MM.1S (cell line): ENCODE data around the gene KRT80.

Experiments
- EZH2 ChIP-seq: fragments of 300-600 bp; sonication (generic); optimal IDR thresholded peaks from 2 replicates; pipeline ENCODE3; 2017; ENCODE audit warnings: low read depth, mild to moderate bottlenecking, antibody characterized with exemption, low read length, mixed read lengths
- EZH2phosphoT487 ChIP-seq: fragments of 300-600 bp; sonication (generic); IDR thresholded peaks from 2 replicates; pipeline ENCODE4 v1.6.1; 2018; ENCODE audit warnings: antibody characterized with exemption, low read length
- TF ChIP-seq, protein P1 (sequence below): fragments of 300-600 bp; sonication (generic); IDR thresholded peaks from 2 replicates; pipeline ENCODE4 v1.5.1; 2016; ENCODE audit warnings: antibody characterized with exemption, low read length, mixed read lengths

DNA sequence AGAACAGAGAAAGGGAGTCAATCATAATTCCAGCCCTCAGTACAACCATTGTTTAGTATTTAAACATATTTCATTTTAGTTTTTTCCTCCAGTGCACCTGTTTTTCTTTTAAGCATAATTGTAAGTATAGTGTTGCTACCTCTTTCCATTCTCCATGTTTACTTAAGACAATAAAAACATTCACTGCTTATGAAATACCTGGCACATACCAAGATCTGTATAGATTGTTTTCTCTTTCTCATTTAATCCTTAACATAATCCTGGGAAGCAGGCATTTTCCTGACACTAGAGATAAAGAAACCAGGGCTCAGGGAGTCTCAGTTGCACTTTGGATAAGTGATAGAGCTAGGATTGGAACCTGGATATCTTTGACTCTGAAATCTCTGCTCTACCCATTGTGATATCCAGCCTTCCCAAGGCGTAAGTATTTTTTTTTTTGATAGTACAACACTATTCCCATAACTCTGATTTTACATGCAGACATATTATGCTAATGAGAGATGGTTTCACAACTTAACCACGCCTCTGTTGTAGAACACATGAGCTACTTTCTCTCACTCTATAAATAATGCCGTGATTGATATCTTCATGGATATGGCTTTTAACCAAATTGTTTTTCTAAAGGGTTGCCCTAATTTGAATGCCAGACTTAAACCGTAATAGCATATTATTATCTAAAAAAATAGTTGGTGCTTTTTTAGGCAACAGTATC is 29.4 kb upstream of the KRT80 start:
- TF ChIP-seq EZH2 = no peak
- TF ChIP-seq, protein P1, sequence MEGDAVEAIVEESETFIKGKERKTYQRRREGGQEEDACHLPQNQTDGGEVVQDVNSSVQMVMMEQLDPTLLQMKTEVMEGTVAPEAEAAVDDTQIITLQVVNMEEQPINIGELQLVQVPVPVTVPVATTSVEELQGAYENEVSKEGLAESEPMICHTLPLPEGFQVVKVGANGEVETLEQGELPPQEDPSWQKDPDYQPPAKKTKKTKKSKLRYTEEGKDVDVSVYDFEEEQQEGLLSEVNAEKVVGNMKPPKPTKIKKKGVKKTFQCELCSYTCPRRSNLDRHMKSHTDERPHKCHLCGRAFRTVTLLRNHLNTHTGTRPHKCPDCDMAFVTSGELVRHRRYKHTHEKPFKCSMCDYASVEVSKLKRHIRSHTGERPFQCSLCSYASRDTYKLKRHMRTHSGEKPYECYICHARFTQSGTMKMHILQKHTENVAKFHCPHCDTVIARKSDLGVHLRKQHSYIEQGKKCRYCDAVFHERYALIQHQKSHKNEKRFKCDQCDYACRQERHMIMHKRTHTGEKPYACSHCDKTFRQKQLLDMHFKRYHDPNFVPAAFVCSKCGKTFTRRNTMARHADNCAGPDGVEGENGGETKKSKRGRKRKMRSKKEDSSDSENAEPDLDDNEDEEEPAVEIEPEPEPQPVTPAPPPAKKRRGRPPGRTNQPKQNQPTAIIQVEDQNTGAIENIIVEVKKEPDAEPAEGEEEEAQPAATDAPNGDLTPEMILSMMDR = no peak
- no peak for TF ChIP-seq EZH2phosphoT487
